CD4-positive, alpha-beta T cell treated with Interleukin-17A for 4 hours (primary cell): ENCODE data around the gene OR4C13.
"Not testable (repeated sequence)": the region's sequence is repeated elsewhere in the genome, so short reads cannot be mapped to it uniquely, and the experiment has no call there.

Experiments used
- DNase-seq: peaks from one replicate; pipeline ENCODE4 v3.0.0-alpha.2; 2020; ENCODE audit warnings: mixed read lengths

OR4C13 gene

GRCh38 chr11:49952091-49952490 lies at the start of gene OR4C13:
TSS of gene OR4C13 (plus strand) at chr11:49952391. CDS start at chr11:49952423, 32 bp downstream.
- DNase-seq, result no peak

- not testable (repeated sequence) for DNase-seq
Measured at GRCh38 chr11:49911516-49911915, 40.7 kb upstream of the OR4C13 start.

- DNase-seq, result not testable (repeated sequence)
Measured at GRCh38 chr11:49948701-49949100, 3.5 kb upstream of the OR4C13 start.

GRCh38 chr11:49973439-49973838 lies 21.2 kb downstream of the OR4C13 start:
- not testable (repeated sequence) for DNase-seq

- DNase-seq, result not testable (repeated sequence)
Measured at GRCh38 chr11:49982435-49982834, 30.2 kb downstream of the OR4C13 start, which contains the start of gene OR4C12. TSS of gene OR4C12 (minus strand) at chr11:49982535. CDS start at chr11:49982501, 34 bp downstream.

GRCh38 chr11:49995565-49995964 lies 43.4 kb downstream of the OR4C13 start:
- peak; percentile 4 for DNase-seq
